Panc1 (cell line): ENCODE data around the gene GSTM1. TPM values are rescaled to one million over a fixed set of nuclear protein-coding genes. Genes with fewer than 3 reads are reported as not detected.

Experiments
- ATAC-seq: fragments of 200-7000 bp; cut with Tn5 transposase; 2 replicates; pipeline ENCODE4 v1.9.1; 2020; ENCODE audit warnings: mild to moderate bottlenecking, moderate library complexity
- BruUV-seq: library from RNA; stranded (reverse); fragments of 400-500 nt; replicated peaks from 2 replicates; lab custom pipeline; 2021; lab: Mats Ljungman, UMichigan
- CTCF ChIA-PET: fragments of 300-600 bp; sonication (Branson Sonifier 250); formaldehyde crosslinking; loops from one replicate; lab custom pipeline; 2022; ENCODE audit warnings: antibody characterized with exemption; lab: Charles Lee
- POLR2A ChIA-PET: fragments of 300-600 bp; sonication (Branson Sonifier 250); formaldehyde crosslinking; loops from one replicate; lab custom pipeline; 2022; ENCODE audit warnings: antibody characterized with exemption; lab: Charles Lee
- DNase-seq: peaks from one replicate; pipeline ENCODE4 v3.0.0-alpha.2; 2010; ENCODE audit warnings: low read depth, low spot score
- H3K27ac ChIP-seq: 2 replicates; pipeline ENCODE4 v1.5.1; 2011; ENCODE audit warnings: mild to moderate bottlenecking, low read length, inconsistent platforms
- H3K27me3 ChIP-seq: fragments of 200-500 bp; sonication (Bioruptor generic); 2 replicates; pipeline ENCODE4 v1.6.0; 2014; ENCODE audit warnings: low read length, inconsistent platforms; ENCODE audit not compliant: control insufficient read depth, insufficient read depth
- H3K36me3 ChIP-seq: fragments of 200-500 bp; sonication (Bioruptor generic); 2 replicates; pipeline ENCODE4 v1.5.1; 2014; ENCODE audit warnings: inconsistent platforms, mild to moderate bottlenecking, low read length, moderate library complexity; ENCODE audit not compliant: control insufficient read depth, insufficient read depth
- H3K4me1 ChIP-seq: 2 replicates; pipeline ENCODE4 v1.5.1; 2011; ENCODE audit warnings: inconsistent platforms, mild to moderate bottlenecking, low read length, moderate library complexity; ENCODE audit not compliant: control insufficient read depth, insufficient read depth
- H3K4me3 ChIP-seq, 2 experiments: 2 replicates each; pipeline ENCODE4 v1.5.1; 2011 to 2012; ENCODE audit warnings: low read depth in 2 of 2, low read length in 2 of 2, mild to moderate bottlenecking in 2 of 2, inconsistent platforms in 1 of 2, moderate library complexity in 1 of 2
- H3K9me3 ChIP-seq: fragments of 200-500 bp; sonication (Bioruptor generic); 2 replicates; pipeline ENCODE4 v1.5.1; 2014; ENCODE audit warnings: low read depth, mild to moderate bottlenecking, inconsistent platforms, low read length, moderate library complexity; ENCODE audit not compliant: control insufficient read depth, insufficient read depth
- POLR2AphosphoS5 ChIP-seq: IDR thresholded peaks from 2 replicates; pipeline ENCODE4 v1.6.1; 2012; ENCODE audit warnings: mild to moderate bottlenecking, low read depth, low read length, moderate library complexity
- SIN3A ChIP-seq: IDR thresholded peaks from 2 replicates; pipeline ENCODE4 v1.6.1; 2012; ENCODE audit warnings: low read depth, mild to moderate bottlenecking, low read length, moderate library complexity, borderline replicate concordance; ENCODE audit not compliant: insufficient read depth
- TCF7L2 ChIP-seq: IDR thresholded peaks from 2 replicates; pipeline ENCODE4 v1.6.1; 2011; ENCODE audit warnings: mild to moderate bottlenecking, low read depth, low read length, inconsistent platforms
- in situ Hi-C: cut with HindIII; loops from 2 replicates; pipeline ENCODE4 v1.10.0; 2016; ENCODE audit warnings: low sequenced_read_pairs, low pct_unique_long_range_greater_than_20kb
- intact Hi-C: fragments of 100-400 bp; cut with micrococcal nuclease; formaldehyde crosslinking; loops from one replicate; pipeline ENCODE4 v1.10.0; 2022; ENCODE audit not compliant: unreplicated experiment
- total RNA-seq: library from RNA; stranded (reverse); gene quantifications from one replicate; pipeline ENCODE4 v1.2.1, GENCODE V29; 2021; ENCODE audit not compliant: unreplicated experiment
- TF ChIP-seq, protein P1 (sequence below), 2 experiments: IDR thresholded peaks; 2 replicates each; pipeline ENCODE4 v1.6.1; 2011 to 2012; ENCODE audit warnings: low read depth in 2 of 2, control low read depth in 1 of 2, low read length in 1 of 2, mild to moderate bottlenecking in 1 of 2, moderate library complexity in 1 of 2; ENCODE audit not compliant: insufficient read depth in 1 of 2
- TF ChIP-seq, protein P2 (sequence below): fragments of 450-650 bp; IDR thresholded peaks from 2 replicates; pipeline ENCODE4 v1.5.1; 2017; ENCODE audit warnings: mild to moderate bottlenecking

GSTM1 gene
- total RNA-seq, 1 experiment from 2014 or later: not detected

DNA sequence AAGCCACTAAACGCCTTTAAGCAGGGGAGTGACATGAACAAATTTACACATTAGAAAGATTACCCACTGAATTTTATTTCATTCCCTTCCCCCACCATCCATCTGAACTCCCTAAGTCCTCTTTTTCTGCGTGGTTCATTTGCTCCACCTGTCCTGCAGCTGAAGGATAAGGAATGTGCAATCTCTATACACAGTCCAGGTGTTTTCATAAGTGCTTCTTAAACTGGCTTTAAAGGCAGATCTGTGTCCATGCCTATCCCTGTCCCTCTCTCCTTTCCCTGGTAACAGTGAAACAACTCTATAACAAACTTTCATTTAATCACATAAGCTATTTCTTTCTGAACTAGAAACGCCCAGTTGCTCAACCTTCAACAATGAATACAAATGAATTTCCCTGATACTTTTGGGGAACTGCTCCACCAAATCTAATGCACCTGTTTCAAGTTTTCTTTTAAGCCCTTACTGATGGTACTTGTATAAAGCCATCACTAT lies 44.8 kb downstream of the GSTM1 start:
- CTCF ChIA-PET: no interaction called here
- H3K4me1 ChIP-seq: peaks cover 3% of the 10 kb centered on the region; the same call in 1 of the 2 replicates
- BruUV-seq: no TSS peak
- no peaks in the 10 kb centered on the region for H3K27me3 ChIP-seq
- no peak for DNase-seq
- no peak overlapping the region for H3K4me3 ChIP-seq
- in situ Hi-C loops: no loop called here
- POLR2A ChIA-PET: interaction anchor here (0.6 kb wide), 3 partner anchors 60 to 198 kb away, joined by 4 to 12 read pairs (median 5); no protein-coding TSS in a partner anchor
- intact Hi-C loops: no loop called here
- H3K9me3 ChIP-seq: no peaks in the 10 kb centered on the region
- ATAC-seq: peak; percentile 46; the same call in 1 of the 2 replicates
- no peak overlapping the region for H3K27ac ChIP-seq
- H3K36me3 ChIP-seq: no peaks in the 10 kb centered on the region
- no peak for TF ChIP-seq POLR2AphosphoS5
- TF ChIP-seq, protein P1, sequence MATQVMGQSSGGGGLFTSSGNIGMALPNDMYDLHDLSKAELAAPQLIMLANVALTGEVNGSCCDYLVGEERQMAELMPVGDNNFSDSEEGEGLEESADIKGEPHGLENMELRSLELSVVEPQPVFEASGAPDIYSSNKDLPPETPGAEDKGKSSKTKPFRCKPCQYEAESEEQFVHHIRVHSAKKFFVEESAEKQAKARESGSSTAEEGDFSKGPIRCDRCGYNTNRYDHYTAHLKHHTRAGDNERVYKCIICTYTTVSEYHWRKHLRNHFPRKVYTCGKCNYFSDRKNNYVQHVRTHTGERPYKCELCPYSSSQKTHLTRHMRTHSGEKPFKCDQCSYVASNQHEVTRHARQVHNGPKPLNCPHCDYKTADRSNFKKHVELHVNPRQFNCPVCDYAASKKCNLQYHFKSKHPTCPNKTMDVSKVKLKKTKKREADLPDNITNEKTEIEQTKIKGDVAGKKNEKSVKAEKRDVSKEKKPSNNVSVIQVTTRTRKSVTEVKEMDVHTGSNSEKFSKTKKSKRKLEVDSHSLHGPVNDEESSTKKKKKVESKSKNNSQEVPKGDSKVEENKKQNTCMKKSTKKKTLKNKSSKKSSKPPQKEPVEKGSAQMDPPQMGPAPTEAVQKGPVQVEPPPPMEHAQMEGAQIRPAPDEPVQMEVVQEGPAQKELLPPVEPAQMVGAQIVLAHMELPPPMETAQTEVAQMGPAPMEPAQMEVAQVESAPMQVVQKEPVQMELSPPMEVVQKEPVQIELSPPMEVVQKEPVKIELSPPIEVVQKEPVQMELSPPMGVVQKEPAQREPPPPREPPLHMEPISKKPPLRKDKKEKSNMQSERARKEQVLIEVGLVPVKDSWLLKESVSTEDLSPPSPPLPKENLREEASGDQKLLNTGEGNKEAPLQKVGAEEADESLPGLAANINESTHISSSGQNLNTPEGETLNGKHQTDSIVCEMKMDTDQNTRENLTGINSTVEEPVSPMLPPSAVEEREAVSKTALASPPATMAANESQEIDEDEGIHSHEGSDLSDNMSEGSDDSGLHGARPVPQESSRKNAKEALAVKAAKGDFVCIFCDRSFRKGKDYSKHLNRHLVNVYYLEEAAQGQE (IDR thresholded peaks at IDR 0.05; ENCODE audit: insufficient read depth in 1 of 2, low read depth in 2 of 2, low read length in 1 of 2): no peak
- TF ChIP-seq TCF7L2: no peak
- TF ChIP-seq, protein P2, sequence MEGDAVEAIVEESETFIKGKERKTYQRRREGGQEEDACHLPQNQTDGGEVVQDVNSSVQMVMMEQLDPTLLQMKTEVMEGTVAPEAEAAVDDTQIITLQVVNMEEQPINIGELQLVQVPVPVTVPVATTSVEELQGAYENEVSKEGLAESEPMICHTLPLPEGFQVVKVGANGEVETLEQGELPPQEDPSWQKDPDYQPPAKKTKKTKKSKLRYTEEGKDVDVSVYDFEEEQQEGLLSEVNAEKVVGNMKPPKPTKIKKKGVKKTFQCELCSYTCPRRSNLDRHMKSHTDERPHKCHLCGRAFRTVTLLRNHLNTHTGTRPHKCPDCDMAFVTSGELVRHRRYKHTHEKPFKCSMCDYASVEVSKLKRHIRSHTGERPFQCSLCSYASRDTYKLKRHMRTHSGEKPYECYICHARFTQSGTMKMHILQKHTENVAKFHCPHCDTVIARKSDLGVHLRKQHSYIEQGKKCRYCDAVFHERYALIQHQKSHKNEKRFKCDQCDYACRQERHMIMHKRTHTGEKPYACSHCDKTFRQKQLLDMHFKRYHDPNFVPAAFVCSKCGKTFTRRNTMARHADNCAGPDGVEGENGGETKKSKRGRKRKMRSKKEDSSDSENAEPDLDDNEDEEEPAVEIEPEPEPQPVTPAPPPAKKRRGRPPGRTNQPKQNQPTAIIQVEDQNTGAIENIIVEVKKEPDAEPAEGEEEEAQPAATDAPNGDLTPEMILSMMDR: no peak
- no peak for TF ChIP-seq SIN3A

DNA sequence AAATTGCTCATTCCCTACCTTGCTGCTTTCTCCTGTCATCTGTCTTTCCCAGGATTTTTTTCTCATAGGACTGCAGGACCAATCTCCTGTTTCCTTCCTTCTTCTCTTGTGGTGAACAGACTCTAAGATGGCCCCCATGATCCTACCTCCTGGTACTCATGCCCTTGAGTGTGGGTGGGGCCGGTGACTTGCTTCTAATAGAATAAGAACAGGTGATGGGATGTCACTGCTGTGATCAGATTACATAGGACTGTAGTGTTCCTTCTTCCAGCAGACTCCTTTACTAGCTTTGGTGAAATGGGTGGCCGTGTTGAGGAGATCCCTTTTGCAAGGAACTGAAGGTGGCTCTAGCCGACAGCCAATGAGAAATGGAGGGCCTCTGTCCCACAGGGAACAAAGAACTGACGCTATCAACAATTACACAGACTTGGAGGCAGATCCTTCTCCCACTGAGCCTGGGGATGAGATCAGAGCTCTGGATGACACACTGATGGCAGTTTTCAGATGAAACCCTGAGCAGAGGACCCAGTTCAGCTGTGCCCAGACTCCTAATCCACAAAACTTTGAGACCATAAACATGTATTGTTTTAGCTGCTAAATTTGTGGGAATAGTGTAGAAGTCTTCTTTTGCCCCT lies 45.7 kb downstream of the GSTM1 start:
- H3K27me3 ChIP-seq: no peaks in the 10 kb centered on the region
- in situ Hi-C loops (no loop called here), intact Hi-C loops (no loop called here)
- POLR2A ChIA-PET: no interaction called here
- TF ChIP-seq, protein P2: no peak
- 0 out of 2 replicates have a peak, but pooled peaks have one; percentile 9 for TF ChIP-seq TCF7L2
- TF ChIP-seq, protein P1 (IDR thresholded peaks at IDR 0.05; ENCODE audit: insufficient read depth in 1 of 2, low read depth in 2 of 2, low read length in 1 of 2): no peak
- H3K9me3 ChIP-seq: no peaks in the 10 kb centered on the region
- no TSS peak for BruUV-seq
- no peak for ATAC-seq
- H3K4me1 ChIP-seq: peaks cover 3% of the 10 kb centered on the region; the same call in 1 of the 2 replicates
- CTCF ChIA-PET: no interaction called here
- H3K36me3 ChIP-seq: no peaks in the 10 kb centered on the region
- no peak overlapping the region for H3K4me3 ChIP-seq
- DNase-seq: no peak
- no peak overlapping the region for H3K27ac ChIP-seq
